ENCODE measurements around the gene IL27RA. TPM values are rescaled to one million over a fixed set of nuclear protein-coding genes. Genes with fewer than 3 reads are reported as not detected.
A peak's percentile ranks its signal among the peaks of the same experiment; 100 is the strongest.

Gene IL27RA
- total RNA-seq, 4 donors from 2014 or later, result 0.37 to 2.1 (median 1.5) TPM

DNA sequence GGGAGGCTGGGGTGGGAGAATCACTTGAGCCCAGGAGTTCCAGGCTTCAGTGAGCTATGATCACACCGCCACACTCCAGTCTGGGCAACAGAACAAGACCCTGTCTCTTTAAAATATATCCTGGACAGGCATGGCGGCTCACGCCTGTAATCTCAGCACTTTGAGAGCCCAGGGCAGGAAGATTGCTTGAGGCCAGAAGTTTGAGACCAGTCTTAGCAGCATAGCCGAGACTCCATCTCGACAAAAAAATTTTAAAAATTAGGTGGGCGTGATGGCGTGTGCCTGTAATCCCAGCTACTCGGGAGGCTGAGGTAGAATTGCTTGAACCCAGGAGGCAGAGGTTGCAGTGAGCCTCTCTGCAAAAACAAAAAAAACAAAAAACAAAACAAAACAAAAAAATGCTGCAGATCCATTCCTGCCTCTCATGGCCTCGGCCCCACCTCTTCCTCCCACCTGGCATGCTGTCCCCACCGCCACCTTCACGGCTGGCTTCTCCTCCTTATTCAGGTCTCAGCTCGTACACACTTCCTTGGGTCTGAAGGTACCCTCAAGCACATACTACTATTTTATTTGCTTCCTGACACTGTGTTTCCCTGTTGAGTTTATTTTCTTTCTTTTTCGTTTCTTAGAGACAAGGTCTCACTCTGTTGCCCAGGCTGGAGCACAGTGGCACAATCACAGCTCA is 30.7 kb upstream of the IL27RA start:
- WGBS, 2 donors (ENCODE audit: low coverage in 1 of 2), result 86 to 88% methylated on average over 10 to 13 of the region's 13 CpGs
- intact Hi-C loops (cut with DNase I; ENCODE audit: low total_unique reads) (no loop called here), in situ Hi-C loops (cut with MboI; ENCODE audit: low pct_ligation_motif_present in 1 of 4, low pct_unique_long_range_greater_than_20kb in 1 of 4, low sequenced_read_pairs in 3 of 4) (no loop called here)
- no peak for DNase-seq
- H3K36me3 ChIP-seq, result no peaks in the 10 kb centered on the region
- no peak overlapping the region for H3K4me3 ChIP-seq
- no peak overlapping the region for H3K27ac ChIP-seq
- TF ChIP-seq POLR2A (IDR thresholded peaks at IDR 0.05) (no peak), POLR2AphosphoS5 (IDR thresholded peaks at IDR 0.05) (no peak), EP300 (IDR thresholded peaks at IDR 0.05; ENCODE audit: low read depth) (no peak)
- TF ChIP-seq, protein P1, sequence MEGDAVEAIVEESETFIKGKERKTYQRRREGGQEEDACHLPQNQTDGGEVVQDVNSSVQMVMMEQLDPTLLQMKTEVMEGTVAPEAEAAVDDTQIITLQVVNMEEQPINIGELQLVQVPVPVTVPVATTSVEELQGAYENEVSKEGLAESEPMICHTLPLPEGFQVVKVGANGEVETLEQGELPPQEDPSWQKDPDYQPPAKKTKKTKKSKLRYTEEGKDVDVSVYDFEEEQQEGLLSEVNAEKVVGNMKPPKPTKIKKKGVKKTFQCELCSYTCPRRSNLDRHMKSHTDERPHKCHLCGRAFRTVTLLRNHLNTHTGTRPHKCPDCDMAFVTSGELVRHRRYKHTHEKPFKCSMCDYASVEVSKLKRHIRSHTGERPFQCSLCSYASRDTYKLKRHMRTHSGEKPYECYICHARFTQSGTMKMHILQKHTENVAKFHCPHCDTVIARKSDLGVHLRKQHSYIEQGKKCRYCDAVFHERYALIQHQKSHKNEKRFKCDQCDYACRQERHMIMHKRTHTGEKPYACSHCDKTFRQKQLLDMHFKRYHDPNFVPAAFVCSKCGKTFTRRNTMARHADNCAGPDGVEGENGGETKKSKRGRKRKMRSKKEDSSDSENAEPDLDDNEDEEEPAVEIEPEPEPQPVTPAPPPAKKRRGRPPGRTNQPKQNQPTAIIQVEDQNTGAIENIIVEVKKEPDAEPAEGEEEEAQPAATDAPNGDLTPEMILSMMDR (IDR thresholded peaks at IDR 0.05), result no peak
- peaks cover 4 to 35% (median 28%) of the 10 kb centered on the region in 4 donors for H3K4me1 ChIP-seq
- peaks cover 0 to 4% of the 10 kb centered on the region in 2 donors for H3K9me3 ChIP-seq
- H3K27me3 ChIP-seq, result no peaks in the 10 kb centered on the region

DNA sequence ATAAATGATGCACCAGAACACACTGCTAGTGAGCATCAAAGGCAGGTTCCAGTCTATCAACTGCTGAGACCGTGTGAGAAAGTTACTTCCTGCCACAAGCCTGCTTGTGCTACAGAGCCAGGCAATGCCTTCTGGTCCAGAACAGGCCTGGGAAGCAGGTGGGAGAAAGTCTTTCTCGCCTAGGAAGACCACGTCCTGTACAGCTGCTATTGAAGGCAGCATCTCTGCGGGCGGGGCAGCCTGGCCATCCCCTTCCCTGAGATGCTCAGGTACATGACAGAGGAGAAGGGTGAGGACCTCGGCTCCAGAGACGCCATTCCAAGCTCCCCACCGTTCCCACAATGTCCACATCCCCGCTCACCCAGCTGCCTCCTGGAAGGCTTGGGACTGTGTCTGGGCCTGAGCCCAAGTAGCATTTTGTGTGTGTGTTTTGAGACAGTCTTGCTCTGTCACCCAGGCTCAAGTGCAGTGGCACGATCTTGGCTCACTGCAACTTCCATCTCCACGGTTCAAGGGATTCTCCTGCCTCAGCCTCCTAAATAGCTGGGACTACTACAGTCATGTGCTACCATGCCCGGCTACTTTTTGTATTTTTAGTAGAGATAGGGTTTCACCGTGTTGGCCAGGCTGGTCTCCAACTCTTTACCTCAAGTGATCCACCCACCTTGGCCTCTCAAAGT is 28.9 kb upstream of the IL27RA start:
- peaks cover 4 to 34% (median 29%) of the 10 kb centered on the region in 4 donors for H3K4me1 ChIP-seq
- H3K27ac ChIP-seq, result peak overlapping the region; percentile 100
- intact Hi-C loops (cut with DNase I; ENCODE audit: low total_unique reads) (no loop called here), in situ Hi-C loops (cut with MboI; ENCODE audit: low pct_ligation_motif_present in 1 of 4, low pct_unique_long_range_greater_than_20kb in 1 of 4, low sequenced_read_pairs in 3 of 4) (no loop called here)
- no peaks in the 10 kb centered on the region for H3K27me3 ChIP-seq
- no peaks in the 10 kb centered on the region for H3K36me3 ChIP-seq
- peaks cover 0 to 4% of the 10 kb centered on the region in 2 donors for H3K9me3 ChIP-seq
- TF ChIP-seq EP300 (IDR thresholded peaks at IDR 0.05; ENCODE audit: low read depth), result no peak
- 51 to 66% methylated on average over 8 to 12 of the region's 13 CpGs for WGBS, 2 donors (ENCODE audit: low coverage in 1 of 2)
- no peak overlapping the region for H3K4me3 ChIP-seq
- no peak for DNase-seq

DNA sequence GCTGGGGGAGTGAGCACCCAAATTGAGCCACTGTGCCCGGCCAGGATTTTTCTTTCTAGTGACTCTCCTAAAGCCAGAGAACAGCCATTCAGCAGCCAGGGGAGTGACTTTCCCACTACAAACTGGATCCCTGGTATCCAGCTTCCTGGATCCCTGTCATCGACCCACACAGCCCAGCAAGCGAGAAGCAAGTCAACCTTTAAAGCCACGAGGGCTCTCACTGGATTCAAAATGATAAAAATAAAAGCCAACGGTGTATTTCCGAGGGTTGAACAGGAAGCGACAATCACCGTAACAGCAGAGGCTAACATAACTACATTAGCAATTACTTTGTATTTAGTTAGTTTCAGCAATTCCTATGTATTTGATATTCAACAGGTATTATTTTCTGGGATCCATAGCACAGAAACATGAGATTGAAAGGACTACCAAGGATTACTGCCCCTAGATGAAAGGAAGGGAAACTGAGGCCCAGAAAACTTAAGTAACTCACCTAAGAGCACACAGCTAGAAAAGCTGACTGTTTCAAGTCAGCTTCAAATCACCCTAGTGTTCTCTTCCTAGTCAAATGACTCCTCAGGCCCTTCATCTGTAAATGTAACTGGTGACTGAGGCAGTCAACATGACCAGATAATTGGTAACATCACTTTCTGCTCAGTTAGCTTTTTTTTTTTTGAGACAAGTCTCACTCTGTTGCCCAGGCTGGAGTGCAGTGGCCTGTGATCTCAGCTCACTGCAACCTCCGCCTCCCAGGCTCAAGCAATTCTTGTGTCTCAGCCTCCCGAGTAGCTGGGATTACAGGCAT is 28.1 kb upstream of the IL27RA start:
- DNase-seq, result no peak
- Histone ChIP-seq H3K9me3 (peaks cover 0 to 4% of the 10 kb centered on the region in 2 donors), H3K4me1 (peaks cover 4 to 34% (median 29%) of the 10 kb centered on the region in 4 donors), H3K4me3 (no peak overlapping the region), H3K36me3 (no peaks in the 10 kb centered on the region), H3K27ac (peak overlapping the region; percentile 100), H3K27me3 (no peaks in the 10 kb centered on the region)
- intact Hi-C loops (cut with DNase I; ENCODE audit: low total_unique reads) (no loop called here), in situ Hi-C loops (cut with MboI; ENCODE audit: low pct_ligation_motif_present in 1 of 4, low pct_unique_long_range_greater_than_20kb in 1 of 4, low sequenced_read_pairs in 3 of 4) (no loop called here)
- WGBS, 2 donors (ENCODE audit: low coverage in 1 of 2), result 55 to 67% methylated on average over 5 to 10 of the region's 10 CpGs
- TF ChIP-seq POLR2A (IDR thresholded peaks at IDR 0.05) (no peak), POLR2AphosphoS5 (IDR thresholded peaks at IDR 0.05) (no peak), EP300 (IDR thresholded peaks at IDR 0.05; ENCODE audit: low read depth) (no peak)
- TF ChIP-seq, protein P1 (IDR thresholded peaks at IDR 0.05), result no peak

DNA sequence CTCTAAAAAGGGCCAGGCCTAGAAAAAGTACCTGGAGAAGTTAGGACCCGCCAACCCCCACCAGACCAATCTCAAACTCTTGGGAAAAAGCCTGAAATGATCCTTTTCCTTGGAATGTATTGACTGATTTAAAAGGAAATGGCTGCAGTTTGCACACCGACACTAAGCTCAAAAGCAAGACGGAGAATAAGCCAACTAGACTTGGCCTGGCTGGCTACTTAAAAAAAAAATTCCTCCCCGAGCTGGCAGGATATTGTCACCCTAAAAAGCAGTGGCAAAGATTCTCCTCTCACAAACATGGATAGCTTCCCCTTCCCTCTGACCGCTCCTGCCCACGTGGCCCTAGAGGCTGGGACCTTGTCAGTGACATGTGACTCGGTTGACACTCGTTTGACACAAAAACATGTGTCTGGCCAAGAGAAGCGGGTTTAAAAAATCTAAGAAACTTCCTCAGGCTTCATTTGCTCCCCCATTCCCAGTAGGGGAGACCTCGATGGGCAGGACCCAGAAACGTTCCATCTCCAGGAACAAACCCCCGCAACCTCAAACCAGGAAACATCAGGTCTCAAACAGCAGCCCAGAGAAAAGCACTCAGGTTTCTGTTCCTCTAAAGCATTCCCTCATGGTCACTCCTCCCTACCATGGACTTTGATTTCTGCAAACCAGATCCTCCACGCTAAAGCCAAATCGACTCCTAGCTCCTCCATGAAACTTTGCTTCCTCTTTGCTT is 26.8 kb upstream of the IL27RA start:
- WGBS, 2 donors (ENCODE audit: low coverage in 1 of 2), result 18 to 47% methylated on average over 2 to 14 of the region's 14 CpGs
- peak overlapping the region in 2 of 4 donors; percentile 95 to 98 for H3K4me3 ChIP-seq
- in situ Hi-C loops (cut with MboI; ENCODE audit: low pct_ligation_motif_present in 1 of 4, low pct_unique_long_range_greater_than_20kb in 1 of 4, low sequenced_read_pairs in 3 of 4), result no loop called here

More for the DNA sequence above, 26.8 kb upstream of the IL27RA start:
- no peaks in the 10 kb centered on the region for H3K27me3 ChIP-seq
- peak; percentile 66 for DNase-seq
- H3K36me3 ChIP-seq, result no peaks in the 10 kb centered on the region
- TF ChIP-seq EP300 (IDR thresholded peaks at IDR 0.05; ENCODE audit: low read depth) (no peak), POLR2A (IDR thresholded peaks at IDR 0.05) (peak; percentile 1)
- no peaks in the 10 kb centered on the region for H3K9me3 ChIP-seq
- H3K27ac ChIP-seq, result peak overlapping the region; percentile 100
- peaks cover 4 to 34% (median 29%) of the 10 kb centered on the region in 4 donors for H3K4me1 ChIP-seq
- intact Hi-C loops (cut with DNase I; ENCODE audit: low total_unique reads), result no loop called here
